Measurements from ENCODE around the gene AQP12B. TPM values are rescaled to one million over a fixed set of nuclear protein-coding genes. Genes with fewer than 3 reads are reported as not detected.

Gene AQP12B
- total RNA-seq, 1 donor from 2014 or later, result not detected

DNA sequence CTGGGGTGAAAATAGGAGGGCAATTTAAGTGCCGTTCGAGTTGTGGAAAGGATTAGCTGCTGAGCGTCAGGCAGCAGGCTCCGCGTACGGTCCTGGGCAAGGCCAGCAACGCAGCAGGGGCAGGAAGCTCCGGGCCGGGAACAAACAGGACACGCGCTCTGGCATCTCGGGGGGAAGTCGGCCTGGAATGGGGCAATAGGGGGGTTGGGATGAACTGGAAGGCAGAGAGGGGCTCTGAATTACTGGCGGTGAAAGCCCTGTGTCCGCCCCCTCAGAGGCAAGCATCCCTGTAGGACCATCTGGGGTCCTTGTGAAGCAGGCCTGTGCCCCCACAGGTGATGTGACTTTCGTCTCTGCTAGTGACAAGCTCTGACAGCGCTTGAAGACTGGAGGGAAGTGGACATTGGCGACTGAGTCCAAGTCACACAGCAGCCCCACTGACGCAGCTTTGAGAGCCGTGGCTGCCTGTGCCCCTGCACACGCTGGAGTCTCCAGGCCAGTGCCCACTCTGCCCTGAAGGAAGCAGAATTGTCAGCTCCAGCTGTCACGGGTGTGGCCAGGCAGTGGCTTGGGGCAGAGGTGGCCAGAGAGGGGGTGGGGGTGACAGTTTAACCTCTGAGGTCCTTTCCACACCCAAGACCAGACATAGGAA lies 35.1 kb downstream of the AQP12B start:
- Mint-ChIP-seq H3K4me1 (ENCODE audit: low read depth) (no peaks in the 10 kb centered on the region), H3K4me3 (ENCODE audit: low read depth) (no peak overlapping the region), H3K9me3 (ENCODE audit: low read depth) (peaks cover 3% of the 10 kb centered on the region), H3K27ac (no peak overlapping the region), H3K27me3 (peaks cover 42% of the 10 kb centered on the region), H3K36me3 (ENCODE audit: insufficient read depth) (no peaks in the 10 kb centered on the region)
- TF ChIP-seq, protein P1, sequence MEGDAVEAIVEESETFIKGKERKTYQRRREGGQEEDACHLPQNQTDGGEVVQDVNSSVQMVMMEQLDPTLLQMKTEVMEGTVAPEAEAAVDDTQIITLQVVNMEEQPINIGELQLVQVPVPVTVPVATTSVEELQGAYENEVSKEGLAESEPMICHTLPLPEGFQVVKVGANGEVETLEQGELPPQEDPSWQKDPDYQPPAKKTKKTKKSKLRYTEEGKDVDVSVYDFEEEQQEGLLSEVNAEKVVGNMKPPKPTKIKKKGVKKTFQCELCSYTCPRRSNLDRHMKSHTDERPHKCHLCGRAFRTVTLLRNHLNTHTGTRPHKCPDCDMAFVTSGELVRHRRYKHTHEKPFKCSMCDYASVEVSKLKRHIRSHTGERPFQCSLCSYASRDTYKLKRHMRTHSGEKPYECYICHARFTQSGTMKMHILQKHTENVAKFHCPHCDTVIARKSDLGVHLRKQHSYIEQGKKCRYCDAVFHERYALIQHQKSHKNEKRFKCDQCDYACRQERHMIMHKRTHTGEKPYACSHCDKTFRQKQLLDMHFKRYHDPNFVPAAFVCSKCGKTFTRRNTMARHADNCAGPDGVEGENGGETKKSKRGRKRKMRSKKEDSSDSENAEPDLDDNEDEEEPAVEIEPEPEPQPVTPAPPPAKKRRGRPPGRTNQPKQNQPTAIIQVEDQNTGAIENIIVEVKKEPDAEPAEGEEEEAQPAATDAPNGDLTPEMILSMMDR (IDR thresholded peaks at IDR 0.05; ENCODE audit: unreplicated experiment), result no peak
- no peak for DNase-seq (ENCODE audit: low spot score, unreplicated experiment)

GRCh38 chr2:240646900-240647502 lies 35.7 kb downstream of the AQP12B start:
- Mint-ChIP-seq H3K27me3 (peaks cover 39% of the 10 kb centered on the region), H3K36me3 (ENCODE audit: insufficient read depth) (no peaks in the 10 kb centered on the region), H3K4me1 (ENCODE audit: low read depth) (no peaks in the 10 kb centered on the region), H3K4me3 (ENCODE audit: low read depth) (no peak overlapping the region), H3K9me3 (ENCODE audit: low read depth) (peaks cover 3% of the 10 kb centered on the region), H3K27ac (no peak overlapping the region)
- DNase-seq (ENCODE audit: low spot score, unreplicated experiment), result no peak
- TF ChIP-seq, protein P1 (IDR thresholded peaks at IDR 0.05; ENCODE audit: unreplicated experiment), result no peak

- no peak for DNase-seq (ENCODE audit: low spot score, unreplicated experiment)
- H3K4me3 Mint-ChIP-seq (ENCODE audit: low read depth), result no peak overlapping the region
- peaks cover under 1% of the 10 kb centered on the region for H3K9me3 Mint-ChIP-seq (ENCODE audit: low read depth)
- TF ChIP-seq, protein P1 (IDR thresholded peaks at IDR 0.05; ENCODE audit: unreplicated experiment), result no peak
- H3K27me3 Mint-ChIP-seq, result peaks cover 39% of the 10 kb centered on the region
- H3K4me1 Mint-ChIP-seq (ENCODE audit: low read depth), result no peaks in the 10 kb centered on the region
- H3K36me3 Mint-ChIP-seq (ENCODE audit: insufficient read depth), result no peaks in the 10 kb centered on the region
- H3K27ac Mint-ChIP-seq, result no peak overlapping the region
Measured at GRCh38 chr2:240646176-240646899, 36.3 kb downstream of the AQP12B start.

DNA sequence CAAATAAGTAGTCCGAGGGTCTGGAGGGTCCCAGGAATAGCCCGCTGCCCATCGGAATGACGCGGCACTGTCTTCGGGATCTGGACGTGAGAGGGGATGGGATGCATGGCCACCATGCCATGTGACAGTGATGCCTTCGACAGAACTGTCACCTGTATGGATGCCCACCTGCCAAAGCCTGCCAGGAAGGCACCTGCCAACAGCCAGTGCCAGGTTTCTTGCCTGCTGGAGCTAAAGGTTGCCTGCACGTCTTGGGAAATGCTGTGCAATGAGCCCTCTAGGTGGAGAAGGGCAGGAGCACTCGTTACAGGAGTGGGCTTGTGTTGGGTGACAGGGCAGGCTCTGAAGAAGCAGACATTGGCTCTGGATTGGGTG lies 36.9 kb downstream of the AQP12B start:
- no peaks in the 10 kb centered on the region for H3K4me1 Mint-ChIP-seq (ENCODE audit: low read depth)
- no peak overlapping the region for H3K27ac Mint-ChIP-seq
- H3K9me3 Mint-ChIP-seq (ENCODE audit: low read depth), result no peaks in the 10 kb centered on the region
- TF ChIP-seq, protein P1 (IDR thresholded peaks at IDR 0.05; ENCODE audit: unreplicated experiment), result no peak
- no peak for DNase-seq (ENCODE audit: low spot score, unreplicated experiment)
- peaks cover 39% of the 10 kb centered on the region for H3K27me3 Mint-ChIP-seq
- H3K36me3 Mint-ChIP-seq (ENCODE audit: insufficient read depth), result no peaks in the 10 kb centered on the region
- no peak overlapping the region for H3K4me3 Mint-ChIP-seq (ENCODE audit: low read depth)

DNA sequence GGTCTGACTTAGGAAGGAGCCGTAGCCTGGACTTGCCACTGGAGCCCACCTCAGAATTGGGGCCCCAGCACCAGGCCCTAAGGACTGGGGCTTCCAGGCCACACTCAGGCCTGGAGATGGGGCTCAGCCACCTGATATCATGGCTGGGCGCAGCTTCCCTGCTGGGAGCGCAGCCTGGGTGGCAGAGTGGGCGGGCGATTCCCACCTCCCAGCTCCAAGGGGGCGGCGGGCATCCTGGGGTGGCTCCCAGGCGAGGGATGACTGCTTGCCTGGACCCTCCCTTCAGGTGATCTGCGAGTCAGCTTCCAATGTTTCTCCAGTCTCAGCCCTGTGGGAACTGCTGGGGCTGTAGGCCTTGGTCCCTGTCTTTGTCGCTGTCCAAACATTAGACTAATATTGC lies 37.3 kb downstream of the AQP12B start:
- DNase-seq (ENCODE audit: low spot score, unreplicated experiment), result no peak
- Mint-ChIP-seq H3K9me3 (ENCODE audit: low read depth) (no peaks in the 10 kb centered on the region), H3K27ac (no peak overlapping the region), H3K36me3 (ENCODE audit: insufficient read depth) (no peaks in the 10 kb centered on the region), H3K4me1 (ENCODE audit: low read depth) (no peaks in the 10 kb centered on the region), H3K4me3 (ENCODE audit: low read depth) (no peak overlapping the region), H3K27me3 (peaks cover 39% of the 10 kb centered on the region)
- TF ChIP-seq, protein P1 (IDR thresholded peaks at IDR 0.05; ENCODE audit: unreplicated experiment), result no peak

All from progenitor cell of endocrine pancreas (in vitro differentiated cells).